HG02852 (cell line): ENCODE measurements around the gene OVAAL.

Experiments used
- ATAC-seq: cut with Tn5 transposase; IDR thresholded peaks from one replicate; pipeline ENCODE4 v1.9.1; 2021; ENCODE audit warnings: mild to moderate bottlenecking, moderate library complexity; ENCODE audit not compliant: unreplicated experiment

OVAAL gene

DNA sequence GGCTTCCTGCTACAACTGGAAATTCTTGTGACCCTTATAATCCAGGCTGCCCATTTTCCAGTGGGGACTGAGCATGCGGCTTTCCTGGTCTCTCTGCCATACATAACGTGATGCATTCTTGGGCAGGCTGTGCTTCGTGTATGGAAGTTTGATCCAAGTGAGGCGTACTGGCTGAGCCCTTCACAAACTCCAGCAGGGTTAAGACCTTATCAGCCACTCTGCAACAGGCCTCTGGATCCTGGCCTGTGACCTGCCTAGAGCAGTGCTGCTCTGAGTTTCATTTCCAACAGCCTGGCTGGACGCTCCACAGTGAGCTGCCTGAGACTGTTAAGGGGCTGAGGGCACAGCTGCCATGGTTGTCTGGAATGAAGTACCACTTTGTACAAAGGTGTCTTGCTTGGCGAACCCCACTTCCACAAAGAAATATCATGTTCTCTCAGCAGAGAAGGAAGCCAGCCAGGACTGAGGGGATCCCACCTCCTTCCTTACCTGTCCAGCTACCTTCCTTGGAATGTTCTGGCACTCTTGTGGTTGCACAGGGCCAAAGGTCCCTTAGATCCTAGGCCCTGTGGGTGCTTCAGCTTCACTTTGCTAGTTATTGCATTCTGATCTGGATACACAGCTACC is 44.6 kb downstream of the OVAAL start:
- no peak for ATAC-seq

DNA sequence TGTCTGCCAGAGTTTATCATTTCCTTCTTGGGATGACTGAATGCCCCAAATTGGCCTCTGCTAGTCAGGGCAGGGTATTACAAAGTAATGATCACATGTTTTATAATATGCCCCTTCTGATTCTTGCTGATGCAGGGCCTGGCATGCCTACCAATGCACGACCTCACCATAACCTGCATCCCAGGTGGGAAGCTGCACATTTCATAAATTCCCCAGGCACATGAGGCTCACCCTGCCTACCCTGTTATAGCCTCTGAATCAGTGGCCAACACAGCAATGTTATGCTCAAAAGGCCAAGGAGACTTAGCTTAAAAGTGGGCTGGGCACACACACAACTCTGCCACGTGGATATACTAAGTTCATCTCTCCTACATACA is 45.1 kb downstream of the OVAAL start:
- no peak for ATAC-seq

DNA sequence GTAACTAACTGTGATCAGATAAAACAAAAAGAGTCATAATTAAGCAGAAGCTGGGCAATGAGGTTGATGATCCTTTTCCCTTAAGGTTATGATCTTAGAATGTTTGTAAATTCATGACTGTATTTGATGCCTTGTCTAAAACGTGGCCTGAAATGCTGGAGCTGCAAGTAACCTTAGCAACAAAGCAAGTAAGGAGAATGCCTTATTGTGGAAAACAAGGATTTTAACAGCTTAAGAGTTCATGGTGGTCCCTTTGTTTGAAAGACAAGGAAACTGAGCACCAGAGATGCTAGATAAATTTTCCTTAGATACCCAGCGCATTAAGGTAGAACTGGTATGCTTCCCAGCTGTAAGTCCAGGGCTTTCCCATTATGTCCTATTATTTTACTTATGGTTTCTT is 47.4 kb downstream of the OVAAL start:
- ATAC-seq = no peak

DNA sequence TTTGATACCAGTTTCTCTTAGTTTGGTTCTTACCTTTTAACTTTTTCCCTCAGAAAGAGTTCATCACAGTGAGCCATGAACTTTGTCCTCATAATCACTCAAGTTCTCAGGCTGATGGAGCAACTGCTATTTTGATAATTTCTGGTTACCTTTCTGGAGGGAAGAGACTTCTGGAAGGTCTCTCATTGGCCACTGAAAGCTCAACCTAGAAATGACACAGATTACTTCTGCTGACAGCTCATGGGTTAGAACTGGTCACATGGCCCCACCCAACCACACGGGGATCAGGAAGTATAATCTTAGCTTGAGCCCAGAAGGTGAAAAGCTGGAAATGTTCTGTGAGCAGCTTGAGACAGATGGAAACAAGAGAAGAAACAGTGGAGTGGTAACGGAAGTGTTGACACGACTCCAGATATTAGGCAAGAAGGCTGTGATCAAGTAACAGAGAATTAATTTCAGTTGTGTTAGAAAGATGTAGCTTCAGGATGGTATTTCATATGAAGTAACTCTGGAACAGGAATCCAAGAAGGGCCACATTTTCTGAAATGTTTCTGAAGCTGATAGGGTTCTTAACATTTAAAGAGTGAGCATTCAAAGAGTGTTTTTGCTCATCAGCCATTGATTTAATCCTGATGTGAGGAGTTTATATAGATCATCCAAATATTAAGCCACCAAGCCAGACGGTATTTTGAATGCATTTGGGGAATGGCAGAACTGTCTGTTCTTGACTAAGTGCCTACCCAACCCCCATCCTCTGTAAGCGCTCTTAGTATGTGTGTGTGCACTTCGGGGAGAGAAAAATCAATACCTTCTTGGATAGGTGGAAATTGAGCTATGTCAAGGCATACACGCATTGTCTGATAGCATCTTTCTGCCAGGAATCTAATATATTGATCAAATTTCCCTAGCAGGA is 51.1 kb downstream of the OVAAL start:
- no peak for ATAC-seq

DNA sequence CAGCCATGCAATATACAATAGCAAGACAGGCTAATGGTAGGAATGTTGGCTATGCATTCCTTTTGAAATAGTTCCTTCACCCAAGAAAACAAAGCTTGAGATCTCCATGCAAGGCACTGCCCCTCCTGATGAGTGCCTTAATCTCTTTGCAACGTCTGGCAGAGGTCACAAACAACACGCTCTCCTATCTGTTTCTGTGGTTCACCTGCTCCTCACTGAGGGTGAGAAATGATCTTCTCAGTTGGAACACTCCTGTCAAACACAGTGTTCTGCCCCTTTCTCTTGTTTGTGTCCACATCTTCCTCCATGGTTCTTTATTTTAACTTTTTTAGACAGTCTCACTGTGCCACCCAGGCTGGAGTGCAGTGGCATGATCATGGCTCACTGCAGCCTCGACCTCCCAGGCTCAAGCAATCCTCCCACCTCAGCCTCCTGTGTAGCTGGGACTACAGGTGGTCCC is 51.8 kb downstream of the OVAAL start:
- no peak for ATAC-seq

DNA sequence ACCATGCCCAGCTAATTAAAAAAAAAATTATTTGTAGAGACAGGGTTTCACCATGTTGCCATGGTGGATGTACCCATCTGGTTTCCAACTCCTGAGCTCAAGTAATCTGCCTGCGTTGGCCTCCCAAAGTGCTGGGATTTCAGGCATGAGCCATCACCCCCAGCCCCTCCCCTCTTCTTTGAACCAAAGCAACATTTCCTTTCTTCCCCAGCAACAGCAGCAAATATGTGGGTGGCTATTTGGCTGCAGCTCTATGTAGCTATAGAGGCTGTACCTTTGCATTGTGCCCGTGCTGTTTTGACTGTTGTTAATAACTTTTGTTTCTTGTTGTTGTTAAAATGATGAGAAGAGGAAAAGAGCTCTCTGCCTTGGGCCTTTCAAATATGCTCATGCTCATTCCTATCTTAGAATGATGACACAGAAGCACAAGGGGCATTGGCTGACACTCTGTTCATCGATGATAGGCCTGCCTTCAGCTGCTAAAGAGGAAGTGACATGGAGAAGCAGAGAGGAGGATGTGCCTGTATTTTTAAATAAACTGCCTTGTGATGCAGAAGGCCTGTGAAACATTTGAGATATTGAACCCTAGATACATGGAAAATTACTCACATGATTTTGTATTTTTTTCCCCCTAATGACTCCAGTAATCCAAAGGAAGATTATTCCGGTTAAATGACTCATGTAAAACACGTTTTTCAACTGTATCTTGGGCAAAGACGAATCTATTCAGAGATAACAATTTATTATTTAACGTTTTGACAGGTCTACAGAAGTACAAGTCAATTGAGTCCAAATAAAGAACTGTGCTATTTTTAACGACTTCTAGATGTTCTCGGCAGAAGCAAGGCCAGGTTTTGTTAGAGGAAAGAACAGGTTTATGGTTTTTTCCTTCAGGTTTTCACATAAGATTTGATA is 52.5 kb downstream of the OVAAL start:
- ATAC-seq = no peak

DNA sequence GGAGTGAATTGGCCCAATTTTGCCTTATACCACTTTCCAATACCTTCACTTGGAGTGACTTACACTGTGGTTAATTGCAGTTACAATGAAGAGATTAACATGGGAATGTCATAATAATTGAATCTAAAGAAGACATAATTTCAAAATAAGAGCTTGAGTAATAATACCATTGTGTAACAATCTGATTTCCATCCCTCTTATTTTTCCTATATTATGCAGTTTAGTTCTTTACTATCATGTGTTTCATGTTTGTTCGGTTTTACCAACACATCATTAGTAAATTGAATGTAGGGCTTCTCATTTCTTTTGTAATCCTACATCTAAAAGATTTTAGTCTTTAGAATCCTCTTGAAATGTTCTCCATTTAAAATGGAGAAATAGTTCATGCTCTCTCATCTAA is 53.9 kb downstream of the OVAAL start:
- ATAC-seq = no peak

DNA sequence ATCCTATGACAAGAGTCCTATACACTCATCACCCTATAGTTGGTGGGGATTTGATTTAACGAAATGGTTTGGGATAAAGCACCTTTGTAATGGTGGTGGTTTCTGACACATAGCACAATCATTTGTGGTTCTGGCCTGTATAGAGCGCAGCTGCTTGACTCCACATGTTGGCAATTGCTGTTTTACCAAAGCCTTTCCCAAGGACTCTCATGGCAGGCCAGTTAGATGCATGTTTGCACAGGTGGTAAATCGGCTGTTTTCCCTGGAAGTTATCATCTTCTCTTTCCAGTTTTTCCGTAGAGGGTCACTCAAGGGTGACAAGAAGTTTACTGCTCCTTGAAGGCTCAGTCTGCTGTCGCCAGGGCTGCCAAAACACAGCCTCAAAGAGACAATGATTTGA is 56.0 kb downstream of the OVAAL start:
- ATAC-seq = no peak

DNA sequence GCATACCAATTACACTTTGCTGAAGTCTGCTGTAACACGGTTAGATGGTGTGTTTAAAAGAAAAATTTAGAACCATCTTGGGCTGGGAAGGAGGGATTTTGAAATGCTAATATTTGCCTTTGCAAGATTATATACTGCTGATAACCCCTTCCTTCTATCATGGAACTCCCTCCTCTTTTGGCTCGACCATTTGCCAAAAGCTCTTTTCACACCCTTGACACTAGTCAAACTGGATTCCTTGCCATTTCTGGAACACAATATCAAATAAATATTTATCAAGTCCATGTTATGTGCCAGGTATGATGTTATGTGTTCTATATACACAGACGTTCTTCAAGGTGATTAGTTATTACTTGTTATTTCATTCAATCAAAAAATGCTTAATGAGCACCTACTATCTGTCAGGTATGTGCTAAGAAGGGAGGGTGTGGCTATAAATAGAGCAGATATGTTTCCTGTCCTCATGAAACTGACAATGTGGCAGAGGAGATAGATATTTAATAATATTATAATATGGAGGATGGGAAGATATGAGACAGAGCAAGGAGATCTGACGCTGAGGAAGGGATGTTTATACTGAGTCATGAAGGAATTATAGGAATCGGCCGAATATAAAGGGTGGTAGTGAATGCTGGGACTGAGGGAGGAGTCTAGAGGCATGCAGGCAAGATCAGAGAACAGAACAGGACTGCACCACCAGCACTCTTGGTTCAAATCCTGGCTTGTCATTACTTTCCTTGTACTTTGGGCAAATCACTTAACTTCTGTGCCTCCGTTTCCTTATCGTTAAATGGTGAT is 56.9 kb downstream of the OVAAL start:
- no peak for ATAC-seq
